Panc1 (cell line): Measurements from ENCODE around the gene CACNA2D3. TPM values are rescaled to one million over a fixed set of nuclear protein-coding genes. Genes with fewer than 3 reads are reported as not detected.

ENCODE experiments used
- ATAC-seq: fragments of 200-7000 bp; cut with Tn5 transposase; 2 replicates; pipeline ENCODE4 v1.9.1; 2020; ENCODE audit warnings: mild to moderate bottlenecking, moderate library complexity
- BruUV-seq: library from RNA; stranded (reverse); fragments of 400-500 nt; replicated peaks from 2 replicates; lab custom pipeline; 2021; lab: Mats Ljungman, UMichigan
- CTCF ChIA-PET: fragments of 300-600 bp; sonication (Branson Sonifier 250); formaldehyde crosslinking; loops from one replicate; lab custom pipeline; 2022; ENCODE audit warnings: antibody characterized with exemption; lab: Charles Lee
- POLR2A ChIA-PET: fragments of 300-600 bp; sonication (Branson Sonifier 250); formaldehyde crosslinking; loops from one replicate; lab custom pipeline; 2022; ENCODE audit warnings: antibody characterized with exemption; lab: Charles Lee
- DNase-seq: peaks from one replicate; pipeline ENCODE4 v3.0.0-alpha.2; 2010; ENCODE audit warnings: low read depth, low spot score
- H3K27ac ChIP-seq: 2 replicates; pipeline ENCODE4 v1.5.1; 2011; ENCODE audit warnings: mild to moderate bottlenecking, low read length, inconsistent platforms
- H3K27me3 ChIP-seq: fragments of 200-500 bp; sonication (Bioruptor generic); 2 replicates; pipeline ENCODE4 v1.6.0; 2014; ENCODE audit warnings: low read length, inconsistent platforms; ENCODE audit not compliant: control insufficient read depth, insufficient read depth
- H3K36me3 ChIP-seq: fragments of 200-500 bp; sonication (Bioruptor generic); 2 replicates; pipeline ENCODE4 v1.5.1; 2014; ENCODE audit warnings: inconsistent platforms, mild to moderate bottlenecking, low read length, moderate library complexity; ENCODE audit not compliant: control insufficient read depth, insufficient read depth
- H3K4me1 ChIP-seq: 2 replicates; pipeline ENCODE4 v1.5.1; 2011; ENCODE audit warnings: inconsistent platforms, mild to moderate bottlenecking, low read length, moderate library complexity; ENCODE audit not compliant: control insufficient read depth, insufficient read depth
- H3K4me3 ChIP-seq, 2 experiments: 2 replicates each; pipeline ENCODE4 v1.5.1; 2011 to 2012; ENCODE audit warnings: low read depth in 2 of 2, low read length in 2 of 2, mild to moderate bottlenecking in 2 of 2, inconsistent platforms in 1 of 2, moderate library complexity in 1 of 2
- H3K9me3 ChIP-seq: fragments of 200-500 bp; sonication (Bioruptor generic); 2 replicates; pipeline ENCODE4 v1.5.1; 2014; ENCODE audit warnings: low read depth, mild to moderate bottlenecking, inconsistent platforms, low read length, moderate library complexity; ENCODE audit not compliant: control insufficient read depth, insufficient read depth
- CTCF ChIP-seq: fragments of 450-650 bp; IDR thresholded peaks from 2 replicates; pipeline ENCODE4 v1.5.1; 2017; ENCODE audit warnings: mild to moderate bottlenecking
- POLR2AphosphoS5 ChIP-seq: IDR thresholded peaks from 2 replicates; pipeline ENCODE4 v1.6.1; 2012; ENCODE audit warnings: mild to moderate bottlenecking, low read depth, low read length, moderate library complexity
- REST ChIP-seq, 2 experiments: IDR thresholded peaks; 2 replicates each; pipeline ENCODE4 v1.6.1; 2011 to 2012; ENCODE audit warnings: low read depth in 2 of 2, control low read depth in 1 of 2, low read length in 1 of 2, mild to moderate bottlenecking in 1 of 2, moderate library complexity in 1 of 2; ENCODE audit not compliant: insufficient read depth in 1 of 2
- SIN3A ChIP-seq: IDR thresholded peaks from 2 replicates; pipeline ENCODE4 v1.6.1; 2012; ENCODE audit warnings: low read depth, mild to moderate bottlenecking, low read length, moderate library complexity, borderline replicate concordance; ENCODE audit not compliant: insufficient read depth
- TCF7L2 ChIP-seq: IDR thresholded peaks from 2 replicates; pipeline ENCODE4 v1.6.1; 2011; ENCODE audit warnings: mild to moderate bottlenecking, low read depth, low read length, inconsistent platforms
- in situ Hi-C: cut with HindIII; loops from 2 replicates; pipeline ENCODE4 v1.10.0; 2016; ENCODE audit warnings: low sequenced_read_pairs, low pct_unique_long_range_greater_than_20kb
- intact Hi-C: fragments of 100-400 bp; cut with micrococcal nuclease; formaldehyde crosslinking; loops from one replicate; pipeline ENCODE4 v1.10.0; 2022; ENCODE audit not compliant: unreplicated experiment
- total RNA-seq: library from RNA; stranded (reverse); gene quantifications from one replicate; pipeline ENCODE4 v1.2.1, GENCODE V29; 2021; ENCODE audit not compliant: unreplicated experiment

CACNA2D3 gene
- total RNA-seq, 1 experiment from 2014 or later: 0.41 TPM

GRCh38 chr3:54877730-54878129, 755.4 kb downstream of the CACNA2D3 start:
- CTCF ChIA-PET: interaction anchor here (0.5 kb wide), 1 partner anchor 41 kb away, joined by 4 read pairs; no protein-coding TSS in a partner anchor
- POLR2A ChIA-PET: interaction anchor here (0.8 kb wide), 1 partner anchor 26 kb away, joined by 3 read pairs; no protein-coding TSS in a partner anchor
- in situ Hi-C loops (no loop called here), intact Hi-C loops (no loop called here)
- DNase-seq: no peak
- H3K27me3 ChIP-seq: no peaks in the 10 kb centered on the region
- H3K9me3 ChIP-seq: no peaks in the 10 kb centered on the region
- no peaks in the 10 kb centered on the region for H3K4me1 ChIP-seq
- no peak overlapping the region for H3K4me3 ChIP-seq
- no peak for ATAC-seq
- TF ChIP-seq CTCF (no peak), POLR2AphosphoS5 (no peak), SIN3A (no peak), TCF7L2 (no peak), REST (IDR thresholded peaks at IDR 0.05; ENCODE audit: insufficient read depth in 1 of 2, low read depth in 2 of 2, low read length in 1 of 2) (no peak)
- no peak overlapping the region for H3K27ac ChIP-seq
- no TSS peak for BruUV-seq
- H3K36me3 ChIP-seq: no peaks in the 10 kb centered on the region

- ChIA-PET CTCF (interaction anchor here (0.7 kb wide), 1 partner anchor 25 kb away, joined by 5 read pairs; no protein-coding TSS in a partner anchor), POLR2A (no interaction called here)
- H3K4me1 ChIP-seq: no peaks in the 10 kb centered on the region
- no peak overlapping the region for H3K27ac ChIP-seq
- in situ Hi-C loops: no loop called here
- DNase-seq (no peak), ATAC-seq (no peak)
- no peaks in the 10 kb centered on the region for H3K9me3 ChIP-seq
- intact Hi-C loops: no loop called here
- H3K27me3 ChIP-seq: no peaks in the 10 kb centered on the region
- no peak overlapping the region for H3K4me3 ChIP-seq
- BruUV-seq: no TSS peak
- H3K36me3 ChIP-seq: no peaks in the 10 kb centered on the region
- TF ChIP-seq POLR2AphosphoS5 (no peak), TCF7L2 (no peak), REST (IDR thresholded peaks at IDR 0.05; ENCODE audit: insufficient read depth in 1 of 2, low read depth in 2 of 2, low read length in 1 of 2) (no peak), SIN3A (no peak), CTCF (no peak)
Measured at GRCh38 chr3:54878145-54878544, 755.8 kb downstream of the CACNA2D3 start.
